Gastrocnemius medialis (tissue), 4 donors: ENCODE data around the gene STXBP4.

Source experiments
- CTCF ChIP-seq, 5 experiments: fragments of 450-650 bp in 3 of 5; fragments of 200-600 bp in 2 of 5; sonication (generic) in 2 of 5; IDR thresholded peaks in 4 of 5; conservative IDR thresholded peaks in 1 of 5; 1 replicate in 4 of 5; 2 replicates in 1 of 5; pipeline ENCODE4 v1.5.1; 2016 to 2019; ENCODE audit warnings: antibody characterized with exemption in 5 of 5, mild to moderate bottlenecking in 3 of 5, moderate library complexity in 3 of 5
- POLR2A ChIP-seq, 2 donors: fragments of 450-650 bp; IDR thresholded peaks; one replicate each; pipeline ENCODE4 v1.6.1; 2017; ENCODE audit warnings: antibody characterized with exemption in 2 of 2, mild to moderate bottlenecking in 2 of 2, moderate library complexity in 2 of 2

- TF ChIP-seq CTCF (IDR thresholded peaks at IDR 0.05 in 4 of 5, conservative IDR thresholded peaks at IDR 0.05 in 1 of 5) (no peak), POLR2A (IDR thresholded peaks at IDR 0.05) (no peak)
Measured at GRCh38 chr17:54980375-54980774, 11.8 kb downstream of the STXBP4 start.
